ENCODE measurements around the gene FBXO17.
"Not testable (repeated sequence)": the region's sequence is repeated elsewhere in the genome, so short reads cannot be mapped to it uniquely, and the experiment has no call there.

DNA sequence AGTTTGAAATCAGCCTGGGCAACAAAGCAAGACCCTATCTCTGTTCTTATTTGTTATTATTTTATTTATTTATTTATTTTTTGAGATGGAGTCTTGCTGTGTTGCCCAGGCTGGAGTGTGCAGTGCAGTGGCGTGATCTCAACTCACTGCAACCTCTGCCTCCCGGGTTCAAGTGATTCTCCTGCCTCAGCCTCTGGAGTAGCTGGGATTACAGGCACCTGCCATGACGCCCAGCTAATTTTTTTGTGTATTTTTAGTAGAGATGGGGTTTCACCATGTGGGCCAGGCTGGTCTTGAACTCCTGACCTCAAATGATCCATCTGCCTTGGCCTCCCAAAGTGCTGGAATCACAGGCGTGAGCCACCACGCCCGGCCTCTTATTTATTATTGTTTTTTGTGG, 12.2 kb upstream of the FBXO17 start:
- not testable (repeated sequence) for TF ChIP-seq EZH2 (IDR thresholded peaks at IDR 0.05; ENCODE audit: insufficient read depth, poor library complexity, severe bottlenecking); EZH2phosphoT487 (IDR thresholded peaks at IDR 0.05; ENCODE audit: insufficient read depth, low read depth)

Data from GM23248 (cell line).